Activated T-helper 1 cell treated with Interleukin-2 at 50 U/mL for 16 hours (primary cell): ENCODE data around the gene KIAA1958.
A peak's percentile ranks its signal among the peaks of the same experiment; 100 is the strongest.

Experiments
- DNase-seq: peaks from one replicate; pipeline ENCODE4 v3.0.0-alpha.2; 2020; ENCODE audit warnings: low read depth

Gene KIAA1958

GRCh38 chr9:112486221-112487007, at the start of gene KIAA1958:
Gene KIAA1958, plus strand, starts transcription at chr9:112486827. Its CDS starts 87,254 bp downstream, at chr9:112574081.
- DNase-seq, result peak; percentile 75

- no peak for DNase-seq
Measured at GRCh38 chr9:112437406-112437805, 49.2 kb upstream of the KIAA1958 start.

- no peak for DNase-seq
Measured at GRCh38 chr9:112439171-112439570, 47.5 kb upstream of the KIAA1958 start.

GRCh38 chr9:112439825-112440224, 46.8 kb upstream of the KIAA1958 start:
- DNase-seq, result no peak

- DNase-seq, result no peak
Measured at GRCh38 chr9:112443200-112443599, 43.4 kb upstream of the KIAA1958 start.

- DNase-seq, result no peak
Measured at GRCh38 chr9:112443636-112444035, 43.0 kb upstream of the KIAA1958 start.

GRCh38 chr9:112445196-112445595, 41.4 kb upstream of the KIAA1958 start:
- no peak for DNase-seq

GRCh38 chr9:112446080-112446479, 40.5 kb upstream of the KIAA1958 start:
- DNase-seq, result no peak

- no peak for DNase-seq
Measured at GRCh38 chr9:112446526-112446925, 40.1 kb upstream of the KIAA1958 start.

GRCh38 chr9:112447283-112447761, 39.3 kb upstream of the KIAA1958 start:
- no peak for DNase-seq

GRCh38 chr9:112462855-112463254, 23.8 kb upstream of the KIAA1958 start:
- DNase-seq, result no peak

- no peak for DNase-seq
Measured at GRCh38 chr9:112465352-112465751, 21.3 kb upstream of the KIAA1958 start.

- DNase-seq, result no peak
Measured at GRCh38 chr9:112472996-112473395, 13.6 kb upstream of the KIAA1958 start.

GRCh38 chr9:112473986-112474385, 12.6 kb upstream of the KIAA1958 start:
- DNase-seq, result no peak

- DNase-seq, result no peak
Measured at GRCh38 chr9:112475318-112475717, 11.3 kb upstream of the KIAA1958 start.

- DNase-seq, result no peak
Measured at GRCh38 chr9:112477330-112477729, 9.3 kb upstream of the KIAA1958 start.

GRCh38 chr9:112479221-112479620, 7.4 kb upstream of the KIAA1958 start:
- DNase-seq, result no peak

- no peak for DNase-seq
Measured at GRCh38 chr9:112484607-112485006, 2.0 kb upstream of the KIAA1958 start.

GRCh38 chr9:112485574-112485973, 1.1 kb upstream of the KIAA1958 start:
- no peak for DNase-seq

GRCh38 chr9:112487008-112487798, 576 bp downstream of the KIAA1958 start:
- peak; percentile 16 for DNase-seq

GRCh38 chr9:112487799-112488340, 1.2 kb downstream of the KIAA1958 start:
- DNase-seq, result no peak

GRCh38 chr9:112489039-112489546, 2.5 kb downstream of the KIAA1958 start:
- DNase-seq, result no peak
